Spleen (tissue), 11 donors: ENCODE measurements around the gene ANAPC5. TPM values are rescaled to one million over a fixed set of nuclear protein-coding genes. Genes with fewer than 3 reads are reported as not detected.

Experiments
- DNase-seq: peaks from one replicate; pipeline ENCODE4 v3.0.0-alpha.2; 2020
- H3K27ac ChIP-seq, 8 donors: fragments of 200-600 bp; sonication (generic) in 7 of 8; 1 replicate in 4 of 8; 2 replicates in 4 of 8; pipeline versions ENCODE4 v1.5.0 to v1.8.0; 2016 to 2021; ENCODE audit warnings: inconsistent platforms in 4 of 8, mild to moderate bottlenecking in 4 of 8, moderate library complexity in 1 of 8
- H3K27me3 ChIP-seq, 7 donors: fragments of 200-600 bp; sonication (generic) in 6 of 7; replicated peaks in 1 of 7; 1 replicate in 4 of 7; 2 replicates in 3 of 7; pipeline versions ENCODE4 v1.5.0 to v1.8.0; 2016 to 2021; ENCODE audit warnings: inconsistent platforms in 3 of 7, mild to moderate bottlenecking in 1 of 7
- H3K36me3 ChIP-seq, 6 donors: fragments of 200-600 bp; sonication (generic) in 5 of 6; 1 replicate in 4 of 6; 2 replicates in 2 of 6; pipeline versions ENCODE4 v1.5.0 to v1.8.0; 2016 to 2021; ENCODE audit warnings: inconsistent platforms in 2 of 6
- H3K4me1 ChIP-seq, 6 donors: fragments of 200-600 bp; sonication (generic) in 5 of 6; 1 replicate in 3 of 6; 2 replicates in 3 of 6; pipeline versions ENCODE4 v1.5.0 to v1.8.0; 2016 to 2021; ENCODE audit warnings: inconsistent platforms in 3 of 6
- H3K4me3 ChIP-seq, 8 donors: fragments of 200-600 bp; sonication (generic) in 7 of 8; 1 replicate in 4 of 8; 2 replicates in 4 of 8; pipeline versions ENCODE4 v1.5.0 to v1.8.0; 2016 to 2021; ENCODE audit warnings: inconsistent platforms in 4 of 8, mild to moderate bottlenecking in 4 of 8, moderate library complexity in 2 of 8
- H3K9me3 ChIP-seq, 8 donors: fragments of 200-600 bp; sonication (generic) in 7 of 8; 1 replicate in 4 of 8; 2 replicates in 4 of 8; pipeline versions ENCODE4 v1.5.0 to v1.8.0; 2016 to 2021; ENCODE audit warnings: inconsistent platforms in 4 of 8
- POLR2A ChIP-seq, 3 donors: fragments of 450-650 bp; IDR thresholded peaks; one replicate each; pipeline ENCODE4 v1.5.1; 2017; ENCODE audit warnings: antibody characterized with exemption in 3 of 3, mild to moderate bottlenecking in 1 of 3
- POLR2AphosphoS5 ChIP-seq, 3 donors: sonication (generic); formaldehyde crosslinking; IDR thresholded peaks; one replicate each; pipeline ENCODE4 v1.5.1; 2017; ENCODE audit warnings: antibody characterized with exemption in 3 of 3
- WGBS, 5 donors: extraction: QIAGEN DNeasy Blood & Tissue Kit in 3 of 5; methylation state at CpG; one replicate each; pipeline versions ENCODE4 v1.1.5 to v1.1.7; 2013 to 2018; 5-methylcytosine and 5-hydroxymethylcytosine counted together
- intact Hi-C: fragments of 100-400 bp; cut with DNase I; formaldehyde crosslinking; loops from one replicate; pipeline ENCODE4 v1.15.0; 2023; ENCODE audit warnings: low total_unique reads
- polyA plus RNA-seq, 3 donors: library from polyadenylated mRNA; stranded (reverse); fragments of 200-250 nt; gene quantifications; one replicate each; pipeline ENCODE4 v1.2.1, GENCODE V29; 2013
- total RNA-seq, 7 donors: library from RNA; depleted of rRNA in 3 of 7; stranded (reverse); fragments of >200 nt in 3 of 7; fragmentation: NEBNext Ultra II Directional in 4 of 7; extraction: Animal tissue kit (Norgen Biotek cat#: 25700) in 4 of 7; gene quantifications; one replicate each; pipeline versions ENCODE4 v1.1.0 to v1.2.1, GENCODE V29; 2016 to 2021
- TF ChIP-seq, protein P1 (sequence below), 11 experiments: fragments of 200-600 bp in 7 of 11; fragments of 450-650 bp in 4 of 11; sonication (generic) in 4 of 11; IDR thresholded peaks in 8 of 11; conservative IDR thresholded peaks in 3 of 11; 1 replicate in 7 of 11; 2 replicates in 4 of 11; pipeline versions ENCODE4 v1.4.0 to v1.8.0; 2016 to 2021; ENCODE audit warnings: antibody characterized with exemption in 11 of 11, inconsistent platforms in 4 of 11, mild to moderate bottlenecking in 1 of 11
- donor health status: healthy with polysubstance abuse.
- donor health status: DM: no; HTN: no; CAD: no; lungs with moderate emphysema.
- donor health status: DM: no; HTN: no; CAD: no.
- donor health status: Bipolar disorder and iron deficiency.
- donor health status: healthy.
- donor health status: DM: no; HTN: no; CAD: no.
- donor health status: DM: yes; HTN: yes; CAD: no.

ANAPC5 gene
- total and polyA plus RNA-seq, 10 donors, result 97.5 to 185 (median 141) TPM

DNA sequence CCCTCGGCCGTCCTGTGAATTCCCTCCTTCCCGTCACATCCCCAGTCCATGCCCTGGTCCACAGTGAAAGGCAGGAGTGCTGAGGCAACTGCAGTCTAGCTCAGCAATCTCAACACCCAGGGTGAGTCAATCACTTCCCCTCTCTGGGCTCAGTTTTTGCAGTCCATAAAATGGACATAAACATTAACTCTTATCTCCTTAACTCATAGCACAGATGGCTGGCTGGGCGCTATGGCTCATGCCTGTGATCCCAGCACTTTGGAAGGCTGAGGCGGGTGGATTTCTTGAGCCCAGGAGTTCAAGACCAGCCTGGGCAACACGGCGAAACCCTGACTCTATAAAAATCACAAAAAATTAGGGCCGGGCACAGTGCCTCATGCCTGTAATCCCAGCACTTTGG is 88.1 kb downstream of the ANAPC5 start:
- TF ChIP-seq POLR2AphosphoS5 (IDR thresholded peaks at IDR 0.05) (peak in 1 of 3 donors; percentile 3), POLR2A (IDR thresholded peaks at IDR 0.05) (no peak)
- DNase-seq, result no peak
- no peak overlapping the region for H3K27ac ChIP-seq
- H3K9me3 ChIP-seq, result no peaks in the 10 kb centered on the region
- peaks cover 0 to 100% (median 83%) of the 10 kb centered on the region in 6 donors for H3K36me3 ChIP-seq
- no peaks in the 10 kb centered on the region for H3K4me1 ChIP-seq
- H3K27me3 ChIP-seq, result no peaks in the 10 kb centered on the region
- intact Hi-C loops, result no loop called here
- WGBS, 5 donors, result 89 to 99% (median 91%) methylated on average over 8 of the region's 8 CpGs
- no peak overlapping the region for H3K4me3 ChIP-seq

GRCh38 chr12:121263206-121263935 is 88.8 kb downstream of the ANAPC5 start:
- Histone ChIP-seq H3K27me3 (no peaks in the 10 kb centered on the region), H3K27ac (no peak overlapping the region), H3K4me1 (no peaks in the 10 kb centered on the region), H3K36me3 (peaks cover 0 to 100% (median 79%) of the 10 kb centered on the region in 6 donors), H3K9me3 (no peaks in the 10 kb centered on the region), H3K4me3 (no peak overlapping the region)
- WGBS, 5 donors, result 91 to 97% (median 95%) methylated on average over 10 of the region's 10 CpGs
- TF ChIP-seq, protein P1, sequence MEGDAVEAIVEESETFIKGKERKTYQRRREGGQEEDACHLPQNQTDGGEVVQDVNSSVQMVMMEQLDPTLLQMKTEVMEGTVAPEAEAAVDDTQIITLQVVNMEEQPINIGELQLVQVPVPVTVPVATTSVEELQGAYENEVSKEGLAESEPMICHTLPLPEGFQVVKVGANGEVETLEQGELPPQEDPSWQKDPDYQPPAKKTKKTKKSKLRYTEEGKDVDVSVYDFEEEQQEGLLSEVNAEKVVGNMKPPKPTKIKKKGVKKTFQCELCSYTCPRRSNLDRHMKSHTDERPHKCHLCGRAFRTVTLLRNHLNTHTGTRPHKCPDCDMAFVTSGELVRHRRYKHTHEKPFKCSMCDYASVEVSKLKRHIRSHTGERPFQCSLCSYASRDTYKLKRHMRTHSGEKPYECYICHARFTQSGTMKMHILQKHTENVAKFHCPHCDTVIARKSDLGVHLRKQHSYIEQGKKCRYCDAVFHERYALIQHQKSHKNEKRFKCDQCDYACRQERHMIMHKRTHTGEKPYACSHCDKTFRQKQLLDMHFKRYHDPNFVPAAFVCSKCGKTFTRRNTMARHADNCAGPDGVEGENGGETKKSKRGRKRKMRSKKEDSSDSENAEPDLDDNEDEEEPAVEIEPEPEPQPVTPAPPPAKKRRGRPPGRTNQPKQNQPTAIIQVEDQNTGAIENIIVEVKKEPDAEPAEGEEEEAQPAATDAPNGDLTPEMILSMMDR (IDR thresholded peaks at IDR 0.05 in 8 of 11, conservative IDR thresholded peaks at IDR 0.05 in 3 of 11), result no peak
- no peak for TF ChIP-seq POLR2A (IDR thresholded peaks at IDR 0.05)
- TF ChIP-seq POLR2AphosphoS5 (IDR thresholded peaks at IDR 0.05), result no peak
- intact Hi-C loops, result no loop called here
- no peak for DNase-seq

DNA sequence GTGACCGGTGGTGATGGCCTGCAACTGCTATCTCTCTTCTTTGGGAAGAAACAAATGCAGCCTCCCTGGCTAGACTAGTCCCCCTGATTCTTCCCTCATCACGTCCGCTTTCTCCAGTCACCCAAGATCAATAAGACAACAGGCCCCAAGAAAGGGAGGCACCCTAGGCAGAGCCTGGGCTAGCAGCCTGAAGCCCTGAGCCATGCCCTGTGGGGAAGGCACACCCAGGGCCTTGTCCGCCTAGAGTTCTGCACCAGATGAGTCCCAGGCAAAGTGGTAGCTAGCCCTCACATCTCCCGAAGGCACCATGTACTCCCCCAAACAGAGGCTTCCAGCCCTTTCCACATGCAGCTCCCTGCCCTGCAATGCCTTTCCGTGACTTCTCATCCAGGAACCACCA is 90.8 kb downstream of the ANAPC5 start:
- no peak for DNase-seq
- intact Hi-C loops, result no loop called here
- Histone ChIP-seq H3K4me1 (no peaks in the 10 kb centered on the region), H3K36me3 (peaks cover 0 to 100% (median 72%) of the 10 kb centered on the region in 6 donors), H3K9me3 (no peaks in the 10 kb centered on the region), H3K27me3 (no peaks in the 10 kb centered on the region), H3K27ac (no peak overlapping the region), H3K4me3 (no peak overlapping the region)
- WGBS, 5 donors, result 91 to 95% (median 93%) methylated on average over 5 to 6 of the region's 6 CpGs
- no peak for TF ChIP-seq POLR2A (IDR thresholded peaks at IDR 0.05)
- peak in 1 of 3 donors; percentile 12 for TF ChIP-seq POLR2AphosphoS5 (IDR thresholded peaks at IDR 0.05)

DNA sequence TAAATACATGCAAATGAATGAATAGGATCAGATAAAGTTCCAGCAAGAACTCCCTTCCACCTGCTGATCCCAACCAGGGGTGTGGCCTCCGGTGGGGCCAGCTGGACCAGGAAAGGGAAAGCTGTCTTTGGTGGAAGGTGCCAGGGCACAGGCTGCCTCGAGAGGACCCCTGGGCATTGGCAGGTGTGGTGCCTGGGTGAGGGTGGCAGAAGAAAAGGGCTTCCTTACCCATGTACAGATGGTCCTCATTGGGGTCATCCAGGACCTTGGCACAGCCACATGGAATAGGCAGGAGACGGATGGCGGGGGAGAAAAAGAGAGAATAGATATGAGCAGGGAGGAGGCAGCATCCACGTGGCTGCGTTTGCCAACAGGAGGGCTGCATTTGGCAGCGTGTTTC is 92.1 kb downstream of the ANAPC5 start:
- TF ChIP-seq, protein P1 (IDR thresholded peaks at IDR 0.05 in 8 of 11, conservative IDR thresholded peaks at IDR 0.05 in 3 of 11), result no peak
- TF ChIP-seq POLR2A (IDR thresholded peaks at IDR 0.05) (no peak), POLR2AphosphoS5 (IDR thresholded peaks at IDR 0.05) (no peak)
- peaks cover 0 to 99% (median 69%) of the 10 kb centered on the region in 6 donors for H3K36me3 ChIP-seq
- H3K27me3 ChIP-seq, result no peaks in the 10 kb centered on the region
- intact Hi-C loops, result no loop called here
- no peak overlapping the region for H3K4me3 ChIP-seq
- no peak for DNase-seq
- no peak overlapping the region for H3K27ac ChIP-seq
- no peaks in the 10 kb centered on the region for H3K4me1 ChIP-seq
- H3K9me3 ChIP-seq, result no peaks in the 10 kb centered on the region
- WGBS, 5 donors, result 90 to 96% (median 92%) methylated on average over 7 of the region's 7 CpGs

DNA sequence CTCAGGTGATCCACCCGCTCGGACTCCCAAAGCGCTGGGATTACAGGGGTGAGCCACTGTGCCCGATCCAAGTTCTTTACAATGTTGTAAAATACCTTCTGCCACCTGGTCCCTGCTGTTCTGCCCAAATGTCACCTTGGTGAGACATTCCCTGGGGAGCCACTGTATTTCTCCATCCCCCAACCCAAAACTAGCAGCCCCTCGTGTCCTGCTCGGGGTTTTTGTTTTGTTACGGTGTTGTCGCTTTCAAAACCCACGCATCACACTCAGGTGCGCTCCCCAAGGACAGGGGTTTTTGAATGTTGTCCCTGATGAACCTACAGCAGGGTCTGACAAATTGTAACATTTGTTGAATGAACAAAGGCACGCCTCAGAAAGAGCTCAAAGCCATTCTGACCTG is 93.1 kb downstream of the ANAPC5 start:
- peaks cover 0 to 98% (median 76%) of the 10 kb centered on the region in 6 donors for H3K36me3 ChIP-seq

More for the DNA sequence above, 93.1 kb downstream of the ANAPC5 start:
- Histone ChIP-seq H3K9me3 (no peaks in the 10 kb centered on the region), H3K4me3 (no peak overlapping the region), H3K27ac (no peak overlapping the region), H3K27me3 (no peaks in the 10 kb centered on the region), H3K4me1 (no peaks in the 10 kb centered on the region)
- TF ChIP-seq POLR2AphosphoS5 (IDR thresholded peaks at IDR 0.05), result no peak
- TF ChIP-seq, protein P1 (IDR thresholded peaks at IDR 0.05 in 8 of 11, conservative IDR thresholded peaks at IDR 0.05 in 3 of 11), result no peak
- no peak for TF ChIP-seq POLR2A (IDR thresholded peaks at IDR 0.05)
- intact Hi-C loops, result no loop called here
- DNase-seq, result no peak
- WGBS, 5 donors, result 92 to 98% (median 93%) methylated on average over 11 of the region's 11 CpGs
